Breast epithelium (tissue), 4 donors: ENCODE results near the gene C9orf85. TPM values are rescaled to one million over a fixed set of nuclear protein-coding genes. Genes with fewer than 3 reads are reported as not detected.

Experiments
- DNase-seq, 2 donors: peaks; one replicate each; pipeline ENCODE4 v3.0.0-alpha.2; 2019; ENCODE audit warnings: low spot score in 2 of 2
- H3K27ac ChIP-seq, 2 donors: fragments of 200-600 bp; sonication (generic) in 1 of 2; one replicate each; pipeline ENCODE4 v1.5.1; 2016 to 2019; ENCODE audit warnings: mild to moderate bottlenecking in 1 of 2
- H3K27me3 ChIP-seq, 2 donors: fragments of 200-600 bp; sonication (generic) in 1 of 2; one replicate each; pipeline versions ENCODE4 v1.5.1 to v1.6.0; 2017 to 2019; ENCODE audit warnings: control low read depth in 1 of 2, mild to moderate bottlenecking in 1 of 2
- H3K36me3 ChIP-seq: fragments of 200-600 bp; one replicate; pipeline ENCODE4 v1.5.1; 2019
- H3K4me1 ChIP-seq, 2 donors: fragments of 200-600 bp; sonication (generic); one replicate each; pipeline ENCODE4 v1.5.1; 2016 to 2019; ENCODE audit warnings: control low read depth in 1 of 2
- H3K4me3 ChIP-seq, 3 donors: fragments of 200-600 bp; sonication (generic); 1 replicate in 2 of 3; 2 replicates in 1 of 3; pipeline ENCODE4 v1.5.1; 2016 to 2019; ENCODE audit warnings: mild to moderate bottlenecking in 3 of 3, moderate library complexity in 2 of 3
- H3K9me3 ChIP-seq, 2 donors: fragments of 200-600 bp; sonication (generic) in 1 of 2; one replicate each; pipeline ENCODE4 v1.5.1; 2016 to 2019; ENCODE audit warnings: control low read depth in 1 of 2
- CTCF ChIP-seq, 3 donors: fragments of 450-650 bp; IDR thresholded peaks; one replicate each; pipeline ENCODE4 v1.5.1; 2016 to 2017; ENCODE audit warnings: antibody characterized with exemption in 3 of 3, mild to moderate bottlenecking in 3 of 3, moderate library complexity in 3 of 3
- POLR2A ChIP-seq: fragments of 450-650 bp; IDR thresholded peaks from one replicate; pipeline ENCODE4 v1.6.1; 2016; ENCODE audit warnings: antibody characterized with exemption, mild to moderate bottlenecking, moderate library complexity
- POLR2AphosphoS5 ChIP-seq, 3 donors: sonication (generic); formaldehyde crosslinking; IDR thresholded peaks; one replicate each; pipeline ENCODE4 v1.6.1; 2017; ENCODE audit warnings: antibody characterized with exemption in 3 of 3
- intact Hi-C: fragments of 100-400 bp; cut with DNase I; formaldehyde crosslinking; loops from one replicate; pipeline ENCODE4 v1.15.1; 2023; ENCODE audit warnings: low total_unique reads
- total RNA-seq, 3 donors: library from RNA; depleted of rRNA; stranded (reverse); fragments of >200 nt; gene quantifications; one replicate each; pipeline ENCODE4 v1.1.0, GENCODE V29; 2016

Gene C9orf85, protein sequence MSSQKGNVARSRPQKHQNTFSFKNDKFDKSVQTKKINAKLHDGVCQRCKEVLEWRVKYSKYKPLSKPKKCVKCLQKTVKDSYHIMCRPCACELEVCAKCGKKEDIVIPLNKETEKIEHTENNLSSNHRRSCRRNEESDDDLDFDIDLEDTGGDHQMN
- total RNA-seq, result 10 to 100 TPM; 10.7 to 15.7 (median 14.1) TPM

GRCh38 chr9:71911061-71911907 is at the start of gene C9orf85, which contains the start of gene ABHD17B:
Gene C9orf85 (plus strand): TSS chr9:71911639. CDS start chr9:71911735, 96 bp downstream.
Gene ABHD17B (minus strand): TSS chr9:71911193. CDS start chr9:71875080, 36,113 bp downstream.
- Histone ChIP-seq H3K36me3 (no peaks in the 10 kb centered on the region), H3K4me3 (peak within 1 kb of the TSS; percentile 79 to 95 (median 88)), H3K9me3 (no peaks in the 10 kb centered on the region), H3K4me1 (peaks cover 0 to 7% of the 10 kb centered on the region in 2 donors), H3K27ac (peak within 1 kb of the TSS; percentile 89 to 91), H3K27me3 (no peaks in the 10 kb centered on the region)
- TF ChIP-seq POLR2AphosphoS5 (IDR thresholded peaks at IDR 0.05) (peak; percentile 76 to 90 (median 84)), CTCF (IDR thresholded peaks at IDR 0.05) (no peak), POLR2A (peak; percentile 80)
- intact Hi-C loops, result no loop called here
- DNase-seq, result peak; percentile 97 to 99

GRCh38 chr9:71863631-71864030 is 47.8 kb upstream of the C9orf85 start:
- intact Hi-C loops, result no loop called here
- H3K27me3 ChIP-seq, result no peaks in the 10 kb centered on the region
- no peak overlapping the region for H3K4me3 ChIP-seq
- TF ChIP-seq CTCF (IDR thresholded peaks at IDR 0.05) (no peak), POLR2A (no peak)
- DNase-seq, result no peak
- peaks cover 6 to 18% of the 10 kb centered on the region in 2 donors for H3K9me3 ChIP-seq
- H3K27ac ChIP-seq, result no peak overlapping the region
- no peaks in the 10 kb centered on the region for H3K36me3 ChIP-seq
- H3K4me1 ChIP-seq, result no peaks in the 10 kb centered on the region

- Histone ChIP-seq H3K36me3 (no peaks in the 10 kb centered on the region), H3K27me3 (no peaks in the 10 kb centered on the region), H3K4me3 (no peak overlapping the region), H3K4me1 (no peaks in the 10 kb centered on the region), H3K27ac (no peak overlapping the region), H3K9me3 (peaks cover 8 to 29% of the 10 kb centered on the region in 2 donors)
- intact Hi-C loops, result no loop called here
- DNase-seq, result no peak
- no peak for TF ChIP-seq CTCF (IDR thresholded peaks at IDR 0.05)
- TF ChIP-seq POLR2AphosphoS5 (IDR thresholded peaks at IDR 0.05), result no peak
- no peak for TF ChIP-seq POLR2A
Observed at GRCh38 chr9:71875345-71875744, 36.1 kb upstream of the C9orf85 start.

DNA sequence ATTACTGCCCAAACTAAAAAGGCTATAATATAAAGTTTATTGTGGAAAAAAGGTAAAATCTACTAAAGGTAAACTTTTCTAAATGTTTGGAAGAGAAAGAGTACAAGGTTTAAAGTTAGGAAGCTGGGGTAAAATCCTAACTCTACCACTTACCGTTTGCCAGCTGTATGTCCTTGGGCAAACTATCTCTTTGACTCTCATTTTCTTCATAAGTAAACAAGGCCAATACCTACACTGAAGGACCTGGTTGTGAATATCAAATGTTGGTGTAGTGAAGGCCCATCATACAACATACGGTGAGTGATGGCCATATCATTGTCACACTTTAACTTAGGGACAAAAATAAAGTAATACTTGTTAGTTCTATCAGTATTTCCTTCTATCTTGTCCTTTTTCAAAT is 35.3 kb upstream of the C9orf85 start:
- no peak for DNase-seq
- TF ChIP-seq POLR2A (no peak), CTCF (IDR thresholded peaks at IDR 0.05) (no peak), POLR2AphosphoS5 (IDR thresholded peaks at IDR 0.05) (no peak)
- H3K9me3 ChIP-seq, result peaks cover 8 to 29% of the 10 kb centered on the region in 2 donors
- no peaks in the 10 kb centered on the region for H3K27me3 ChIP-seq
- intact Hi-C loops, result no loop called here
- no peak overlapping the region for H3K4me3 ChIP-seq
- no peaks in the 10 kb centered on the region for H3K36me3 ChIP-seq
- H3K4me1 ChIP-seq, result no peaks in the 10 kb centered on the region
- H3K27ac ChIP-seq, result no peak overlapping the region

DNA sequence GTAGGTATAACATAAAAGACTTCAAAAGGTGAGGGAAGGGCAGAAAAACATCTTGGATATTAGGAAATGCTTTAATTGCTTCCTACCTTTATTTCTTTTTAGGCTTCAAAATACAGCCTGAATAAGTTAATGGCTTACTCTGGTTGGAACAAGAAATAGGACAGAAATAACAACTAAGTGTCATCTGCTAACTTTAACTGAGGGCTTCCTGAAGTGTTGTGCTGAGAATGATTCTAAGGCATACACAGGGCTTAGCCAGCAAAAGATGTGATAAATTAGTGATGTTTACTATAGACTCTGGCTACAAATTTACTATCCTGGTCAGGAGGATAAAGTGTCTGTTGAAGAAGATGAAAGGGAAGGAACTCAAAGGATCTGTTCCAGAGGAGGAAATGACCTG is 34.6 kb upstream of the C9orf85 start:
- Histone ChIP-seq H3K36me3 (no peaks in the 10 kb centered on the region), H3K27ac (no peak overlapping the region), H3K27me3 (no peaks in the 10 kb centered on the region), H3K4me3 (no peak overlapping the region), H3K4me1 (no peaks in the 10 kb centered on the region), H3K9me3 (peaks cover 8 to 29% of the 10 kb centered on the region in 2 donors)
- no peak for DNase-seq
- intact Hi-C loops, result no loop called here
- no peak for TF ChIP-seq POLR2A
- TF ChIP-seq POLR2AphosphoS5 (IDR thresholded peaks at IDR 0.05), result no peak
- TF ChIP-seq CTCF (IDR thresholded peaks at IDR 0.05), result no peak
